Retinal pigment epithelial cell (primary cell): ENCODE results near the gene HMGCR.

ENCODE experiments used
- DNase-seq: peaks from one replicate; pipeline ENCODE4 v3.0.0-alpha.2; 2010; ENCODE audit warnings: low read depth
- H3K4me3 ChIP-seq: 2 replicates; pipeline ENCODE4 v1.5.1; 2011; ENCODE audit warnings: mild to moderate bottlenecking, low read length, control low read depth, moderate library complexity
- CTCF ChIP-seq: conservative IDR thresholded peaks from 2 replicates; pipeline ENCODE4 v1.5.1; 2011; ENCODE audit warnings: low read depth, low read length, control low read depth, inconsistent platforms

Gene HMGCR

GRCh38 chr5:75381456-75381855 is 44.4 kb downstream of the HMGCR start:
- no peak for TF ChIP-seq CTCF
- no peak for DNase-seq
- H3K4me3 ChIP-seq = no peak overlapping the region

GRCh38 chr5:75384218-75384617 is 47.2 kb downstream of the HMGCR start:
- no peak overlapping the region for H3K4me3 ChIP-seq
- DNase-seq = no peak
- TF ChIP-seq CTCF = no peak

GRCh38 chr5:75387806-75388205 is 50.8 kb downstream of the HMGCR start:
- DNase-seq = no peak
- H3K4me3 ChIP-seq = no peak overlapping the region
- TF ChIP-seq CTCF = no peak

- no peak overlapping the region for H3K4me3 ChIP-seq
- TF ChIP-seq CTCF = no peak
- no peak for DNase-seq
Observed at GRCh38 chr5:75389430-75389829, 52.4 kb downstream of the HMGCR start.

GRCh38 chr5:75395277-75395676 is 58.3 kb downstream of the HMGCR start:
- no peak for TF ChIP-seq CTCF
- DNase-seq = no peak
- no peak overlapping the region for H3K4me3 ChIP-seq

- TF ChIP-seq CTCF = no peak
- DNase-seq = no peak
- no peak overlapping the region for H3K4me3 ChIP-seq
Observed at GRCh38 chr5:75405296-75405695, 68.3 kb downstream of the HMGCR start.
